HG02763 (cell line): Measurements from ENCODE around the gene C12orf50.
A peak's percentile ranks its signal among the peaks of the same experiment; 100 is the strongest.
"Not testable (repeated sequence)": the region's sequence is repeated elsewhere in the genome, so short reads cannot be mapped to it uniquely, and the experiment has no call there.

Experiments
- ATAC-seq: cut with Tn5 transposase; IDR thresholded peaks from one replicate; pipeline ENCODE4 v1.9.1; 2021; ENCODE audit warnings: mild to moderate bottlenecking, moderate library complexity; ENCODE audit not compliant: unreplicated experiment

The C12orf50 gene, protein sequence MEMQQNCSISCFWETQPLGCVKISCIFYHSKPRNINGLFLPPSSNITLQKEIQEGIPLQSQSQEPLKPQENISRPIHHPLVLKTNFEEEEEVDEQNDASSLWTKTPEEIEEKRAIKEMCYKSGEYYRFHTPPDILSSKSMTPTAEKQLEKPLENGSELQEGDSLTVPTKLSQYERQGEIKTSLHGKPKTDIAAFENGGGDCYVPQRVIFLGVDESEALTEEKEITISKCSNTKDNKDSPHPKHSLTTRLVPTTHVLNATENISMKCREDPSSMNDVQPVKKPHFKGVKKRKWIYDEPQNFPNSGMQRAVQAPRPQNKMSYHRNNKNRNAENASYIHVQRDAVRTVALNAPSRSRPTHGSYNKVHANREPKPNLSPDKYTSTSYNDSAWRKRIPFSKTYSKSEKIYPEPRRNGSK

DNA sequence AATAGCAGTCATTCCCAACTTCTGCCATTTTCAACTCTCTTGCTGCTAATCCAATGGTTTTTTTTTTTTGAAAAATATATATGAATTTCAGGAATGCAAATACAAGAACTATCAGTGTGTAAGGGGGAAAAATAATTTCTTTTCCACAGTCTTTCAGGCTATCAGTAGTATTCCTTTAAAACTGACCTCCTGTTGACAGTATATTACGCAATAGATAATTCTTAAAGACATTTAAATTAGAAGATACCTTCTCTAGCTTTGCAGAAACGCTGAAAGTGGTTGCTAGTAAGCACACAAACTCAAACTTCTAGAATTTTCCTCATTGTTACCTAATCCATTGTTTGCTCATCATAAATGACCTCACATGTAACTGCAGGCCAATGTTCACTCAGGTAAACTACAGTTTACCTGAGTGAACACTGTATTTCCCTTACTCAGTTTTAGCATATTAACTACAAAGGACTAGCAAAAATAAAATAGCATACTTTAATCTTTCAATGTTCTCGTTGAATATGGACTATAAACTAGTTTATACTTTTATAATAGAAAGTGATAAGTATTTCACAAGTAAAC is at the start of gene C12orf50:
Gene C12orf50 (minus strand): TSS at position 309 of the 573 bp plus-strand sequence. CDS start 2,439 bp downstream, outside the sequence.
- ATAC-seq: no peak

DNA sequence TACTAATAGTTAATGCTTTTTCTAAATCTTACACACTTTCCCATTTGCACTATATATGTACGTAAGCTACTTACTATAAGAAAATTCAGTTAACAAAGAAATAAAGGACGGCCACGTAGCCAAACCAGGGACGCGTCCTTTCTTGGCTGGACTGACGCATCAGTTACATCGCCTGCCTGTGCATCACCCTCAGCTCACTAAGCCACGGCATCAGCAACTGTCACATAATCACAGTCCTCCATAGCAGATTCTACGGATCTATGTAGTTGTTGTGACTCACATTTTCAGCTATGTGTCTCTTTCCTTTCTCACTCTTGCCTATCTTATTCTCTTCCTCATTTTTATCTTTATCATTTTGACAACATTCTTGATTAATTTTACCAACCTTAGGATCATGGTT is 38.1 kb upstream of the C12orf50 start:
- no peak for ATAC-seq

DNA sequence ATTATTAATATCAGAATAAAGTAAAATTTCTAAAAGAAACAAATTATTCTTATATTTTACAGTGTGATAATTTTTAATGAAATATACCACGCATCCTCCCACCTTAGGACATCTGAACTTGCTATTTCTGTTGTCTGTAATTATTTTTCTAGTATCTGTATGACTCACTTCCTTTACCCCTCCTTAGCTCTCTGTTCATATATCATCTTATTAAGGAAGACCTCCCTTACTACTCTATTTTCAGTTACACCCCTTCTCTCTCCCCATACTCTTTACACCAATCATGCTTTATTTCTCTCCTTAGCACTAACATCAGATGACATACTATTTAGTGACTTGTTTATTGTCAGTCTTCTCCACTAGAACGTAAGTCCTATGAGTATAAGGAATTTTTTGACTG is 34.2 kb upstream of the C12orf50 start:
- ATAC-seq: peak; percentile 78

DNA sequence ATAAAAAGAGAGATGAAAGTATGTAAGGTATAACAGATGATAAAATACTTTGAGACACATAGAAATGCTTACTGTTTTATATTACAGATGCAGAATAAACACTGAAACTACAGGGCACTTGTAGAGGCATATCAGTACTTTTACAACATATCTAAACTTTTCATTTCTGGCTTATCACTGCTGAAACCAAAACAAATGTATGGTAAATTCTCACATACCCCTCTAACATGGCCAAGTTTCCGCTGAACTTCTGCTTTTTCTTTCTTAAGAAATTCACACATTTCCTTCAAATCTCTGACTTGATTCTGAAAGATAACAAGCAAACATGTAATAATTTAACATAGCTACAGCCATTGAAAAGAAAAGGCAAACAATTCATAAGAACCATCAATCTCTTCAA is 33.3 kb upstream of the C12orf50 start:
- peak; percentile 67 for ATAC-seq

DNA sequence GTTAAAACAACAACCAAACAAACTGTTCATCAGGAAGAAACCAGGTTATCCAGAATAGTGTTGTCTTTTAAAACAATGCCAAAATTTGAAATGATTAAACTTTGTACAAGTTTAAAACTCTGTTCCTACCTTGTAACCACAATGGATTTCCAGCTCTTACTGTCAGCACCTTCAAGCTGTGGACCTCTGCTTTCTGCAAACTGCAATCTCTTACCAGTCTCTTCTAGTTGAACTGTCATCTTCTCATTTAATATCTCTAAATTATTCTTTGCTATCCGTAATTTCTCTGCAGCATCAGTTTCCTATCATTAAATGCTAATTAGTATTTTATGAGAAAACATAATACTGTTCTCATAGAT is 29.5 kb upstream of the C12orf50 start:
- ATAC-seq: no peak

DNA sequence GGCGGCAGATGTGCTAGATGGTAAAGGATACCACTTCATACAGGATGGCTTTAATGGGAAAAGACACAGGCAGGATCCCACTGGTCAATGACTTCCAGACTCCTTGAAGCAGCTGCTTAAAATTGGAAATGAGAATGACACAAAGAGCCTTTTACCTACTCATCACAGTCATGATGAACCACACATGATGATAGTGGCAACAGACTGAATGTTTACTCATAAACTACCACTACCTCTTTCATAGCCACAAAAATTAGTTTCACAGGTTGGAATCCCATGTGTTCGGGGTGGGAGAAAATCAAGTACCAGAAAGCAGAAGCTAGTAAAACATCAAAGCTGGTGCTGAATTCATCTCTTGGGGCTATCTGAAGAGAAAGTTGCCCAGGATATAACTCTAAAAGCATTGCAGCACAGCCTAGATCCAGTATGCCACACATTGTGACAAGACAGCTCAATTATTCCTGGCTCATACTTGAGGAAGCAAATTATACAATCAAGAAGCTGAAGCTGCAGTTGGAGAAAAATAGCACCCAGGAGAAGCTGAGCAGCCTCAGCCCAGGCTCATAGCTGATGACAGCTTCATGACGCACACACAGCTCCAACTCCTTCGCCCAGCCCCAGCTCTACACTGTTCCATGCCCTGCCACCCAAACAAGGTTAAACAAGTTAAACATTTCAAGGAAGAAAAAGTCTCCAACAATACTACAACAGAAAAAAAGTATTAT is 29.0 kb upstream of the C12orf50 start:
- no peak for ATAC-seq

DNA sequence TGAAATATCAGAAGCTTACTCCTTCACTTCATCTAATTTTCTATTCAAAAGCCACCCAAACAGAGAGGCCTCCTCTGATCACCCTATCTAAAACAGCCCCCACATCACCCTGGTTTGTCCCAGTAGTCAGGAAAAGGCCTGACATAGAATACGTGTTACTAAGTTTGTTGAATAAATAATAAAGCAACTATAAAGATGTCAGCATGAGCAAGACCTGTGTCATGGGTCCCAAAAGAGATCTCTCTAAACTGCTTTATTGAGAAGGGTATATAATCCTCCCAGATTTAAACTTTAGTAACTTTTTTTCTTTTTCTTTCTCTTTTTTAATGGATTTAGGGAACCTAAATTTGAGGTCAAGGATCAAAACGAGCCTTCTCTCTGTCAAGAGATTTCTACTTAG is 27.4 kb upstream of the C12orf50 start:
- no peak for ATAC-seq

DNA sequence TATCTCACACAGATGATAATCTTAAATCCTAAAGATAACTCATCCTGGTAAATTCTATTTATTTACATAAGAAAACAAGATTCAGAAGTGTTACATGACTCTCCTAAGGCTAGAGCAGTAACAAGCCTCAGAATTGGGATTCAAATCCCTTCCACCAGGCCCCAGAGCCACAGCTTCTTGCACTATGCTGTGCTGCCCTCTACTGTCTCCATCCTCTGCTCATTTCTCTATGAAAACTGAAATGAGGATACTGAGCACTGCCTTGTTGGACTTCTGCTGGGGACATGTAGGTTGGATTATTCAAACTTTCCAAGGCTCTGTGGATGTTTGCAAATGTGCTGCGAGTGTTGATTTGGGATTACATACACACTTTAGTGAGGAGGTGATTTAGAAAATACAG is 23.5 kb upstream of the C12orf50 start:
- ATAC-seq: no peak

DNA sequence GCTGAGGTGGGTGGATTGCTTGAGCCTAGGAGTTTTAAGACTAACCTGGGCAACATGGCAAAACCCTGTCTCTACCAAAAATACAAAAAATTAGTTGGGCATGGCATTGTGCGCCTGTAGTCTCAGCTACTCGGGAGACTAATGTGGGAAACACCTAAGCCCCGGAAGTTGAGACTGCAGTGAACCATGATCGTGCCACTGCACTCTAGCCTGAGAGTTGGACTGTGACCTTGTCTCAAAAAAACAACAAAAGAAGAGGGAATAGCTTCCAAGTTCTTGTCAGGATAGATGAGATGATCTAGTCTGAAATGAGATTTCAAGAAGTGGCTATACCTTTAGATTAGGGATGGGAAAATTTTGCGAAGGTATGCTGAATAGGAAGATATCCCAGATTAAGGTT is 14.8 kb upstream of the C12orf50 start:
- ATAC-seq: no peak

DNA sequence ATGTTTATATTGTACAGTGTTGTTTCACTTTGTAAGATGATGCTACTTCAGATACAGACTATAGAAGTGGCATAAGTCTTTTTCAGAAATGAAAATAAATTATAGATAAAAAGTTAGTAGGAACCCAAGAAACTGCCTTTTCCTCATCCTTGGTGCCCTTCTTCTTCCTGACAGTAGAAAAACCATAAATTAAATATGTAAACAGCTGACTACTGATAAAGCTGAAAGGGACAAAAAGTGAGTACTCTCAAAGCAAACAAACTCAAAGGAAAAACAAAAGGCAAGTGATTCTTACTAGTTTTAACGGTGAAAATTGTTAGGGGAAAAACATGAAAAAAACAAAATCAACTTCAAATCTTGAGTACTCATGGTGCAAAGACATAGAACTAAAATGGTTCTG is 8.6 kb upstream of the C12orf50 start:
- no peak for ATAC-seq

DNA sequence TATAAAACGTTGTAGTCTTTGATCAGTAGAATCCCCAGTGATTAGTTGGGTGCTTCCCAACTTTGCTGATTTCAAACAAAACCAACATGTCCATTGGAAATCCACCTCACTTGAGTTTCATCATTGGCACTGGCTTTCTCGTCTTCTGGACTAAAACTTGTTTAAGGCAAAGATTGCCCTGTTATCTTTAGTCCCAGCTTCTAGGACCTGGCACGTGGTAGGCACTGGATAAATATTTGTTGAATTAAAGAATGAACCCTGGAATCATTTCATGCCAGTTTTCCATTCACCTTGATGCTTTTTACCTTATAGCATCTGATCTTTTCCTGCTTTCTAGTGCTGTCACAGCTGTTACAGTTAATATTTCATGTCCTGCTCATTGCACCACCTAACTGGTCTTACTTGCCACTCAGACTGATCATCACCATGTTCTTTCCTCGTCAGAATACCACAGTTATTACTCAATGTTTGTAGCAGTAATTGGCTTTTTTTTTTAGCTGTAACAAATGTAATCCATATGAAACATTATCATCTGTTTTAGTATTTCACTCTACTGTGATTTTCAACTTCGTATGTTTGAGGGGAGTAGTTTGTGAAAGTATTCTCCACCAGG is 7.3 kb upstream of the C12orf50 start:
- no peak for ATAC-seq

DNA sequence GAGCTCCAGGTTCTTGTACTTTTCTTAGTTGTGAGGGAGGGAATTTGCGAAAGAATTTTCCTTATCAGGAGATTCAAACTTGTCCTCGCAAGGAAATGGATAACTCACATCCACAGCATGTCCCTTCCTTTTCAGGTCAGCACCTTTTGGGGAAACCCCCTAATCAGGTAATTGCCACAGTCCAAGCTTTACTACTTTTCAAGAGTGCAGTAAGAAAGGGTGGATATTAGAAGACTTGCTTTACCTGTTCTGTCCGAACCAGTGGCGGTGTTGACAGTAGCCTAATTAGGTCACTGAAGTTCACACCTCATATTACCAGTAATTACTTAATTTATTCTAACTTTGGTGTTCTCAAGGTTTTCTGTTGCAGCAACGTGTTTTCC is 6.7 kb upstream of the C12orf50 start:
- peak; percentile 21 for ATAC-seq

DNA sequence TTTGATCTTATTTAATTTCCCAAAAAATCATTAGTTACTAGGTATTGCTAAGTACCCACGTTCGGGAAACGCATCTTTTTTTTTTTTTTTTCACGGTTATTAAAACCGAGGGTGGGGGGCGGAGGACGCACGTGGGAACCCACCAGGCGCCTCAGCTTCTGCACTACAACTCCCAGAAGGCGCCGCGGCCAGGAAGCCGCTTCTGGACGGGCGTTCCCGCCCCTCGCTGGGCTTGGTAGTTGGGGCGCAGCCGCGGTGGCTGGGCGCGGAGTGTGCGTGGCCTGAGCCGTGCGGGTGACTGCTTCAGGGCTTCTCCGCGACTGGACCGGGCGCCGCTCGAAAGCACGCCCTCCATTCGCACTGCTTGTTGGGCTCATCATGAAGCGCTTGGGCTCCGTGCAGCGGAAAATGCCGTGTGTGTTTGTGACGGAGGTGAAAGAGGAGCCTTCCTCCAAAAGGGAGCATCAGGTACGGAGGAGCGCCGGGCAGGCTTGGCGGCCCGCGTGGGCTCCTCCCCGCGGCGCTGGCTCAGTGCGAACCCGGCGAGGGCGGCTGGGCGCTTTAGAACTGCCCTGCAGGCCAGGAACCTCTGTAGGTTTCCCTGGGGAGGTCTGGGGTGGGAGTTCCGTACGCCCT is 6.2 kb upstream of the C12orf50 start:
- ATAC-seq: peak; percentile 100

DNA sequence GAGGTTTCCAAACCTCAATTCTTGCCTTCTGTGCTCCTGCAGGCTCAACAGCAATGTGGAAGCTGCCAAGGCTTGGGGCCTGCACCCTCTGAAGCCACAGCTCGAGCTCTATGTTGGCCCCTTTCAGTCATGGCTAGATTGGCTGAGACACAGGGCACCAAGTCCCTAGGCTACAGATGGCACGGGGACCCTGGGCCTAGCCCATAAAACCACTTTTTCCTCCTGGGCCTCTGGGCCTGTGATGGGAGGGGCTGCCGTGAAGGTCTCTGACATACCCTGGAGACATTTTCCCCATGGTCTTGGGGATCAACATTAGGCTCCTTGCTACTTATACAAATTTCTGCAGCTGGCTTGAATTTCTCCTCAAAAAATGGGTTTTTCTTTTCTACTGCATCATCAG is 2.0 kb upstream of the C12orf50 start:
- ATAC-seq: not testable (repeated sequence)

DNA sequence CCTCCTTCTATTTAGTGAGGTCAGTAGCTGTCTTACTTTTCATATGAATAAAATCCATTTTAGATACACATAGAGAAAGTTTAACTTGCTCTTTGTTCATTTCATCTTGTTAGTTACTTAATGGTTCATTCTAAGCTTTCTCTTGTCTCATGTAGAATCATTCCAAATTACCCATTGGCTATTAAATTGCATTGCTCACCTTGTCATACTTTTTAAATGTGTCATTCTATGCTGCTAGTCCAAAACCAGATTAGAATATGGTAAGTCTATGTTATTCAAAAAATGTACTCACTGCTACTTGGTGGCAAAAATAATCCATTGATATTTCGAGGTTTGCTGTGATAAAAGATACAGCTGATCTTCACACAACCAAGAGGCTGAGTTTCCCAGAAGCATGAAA is 3.0 kb downstream of the C12orf50 start:
- no peak for ATAC-seq

DNA sequence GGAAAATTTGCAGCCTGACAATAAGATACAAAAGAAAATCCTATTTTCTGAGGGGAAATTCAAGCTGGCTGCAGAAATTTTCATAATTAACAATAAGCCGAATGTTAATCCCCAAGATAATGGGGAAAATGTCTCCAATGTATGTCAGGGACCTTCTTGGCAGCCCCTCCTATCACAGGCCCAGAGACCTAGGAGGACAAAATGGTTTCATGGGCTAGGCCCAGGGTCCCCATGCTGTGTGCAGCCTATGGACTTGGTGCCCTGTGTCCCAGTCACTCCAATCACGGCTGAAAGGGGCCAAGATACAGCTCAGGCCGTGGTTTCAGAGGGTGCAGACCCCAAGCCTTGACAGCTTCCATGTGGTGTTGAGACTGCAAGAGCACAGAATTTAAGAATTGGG is 11.2 kb downstream of the C12orf50 start:
- ATAC-seq: no peak

DNA sequence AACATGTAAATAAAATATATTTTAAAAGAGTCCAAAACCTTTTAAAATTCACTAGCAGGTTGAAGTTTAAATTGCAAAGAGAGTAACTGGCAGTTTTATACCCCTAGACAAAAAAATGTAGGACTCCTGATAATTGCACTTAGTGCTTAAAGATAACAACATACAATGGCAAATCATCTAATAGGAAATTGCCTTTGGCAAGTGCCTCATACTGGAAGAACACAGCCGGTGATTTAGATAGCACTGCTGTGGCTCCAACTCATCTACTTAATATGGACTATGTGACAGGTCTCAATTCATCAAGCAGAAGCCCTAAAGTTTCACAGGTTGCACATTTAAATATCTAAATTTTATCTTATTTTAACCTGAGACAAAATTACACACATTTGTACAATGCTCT is 13.4 kb downstream of the C12orf50 start:
- no peak for ATAC-seq

DNA sequence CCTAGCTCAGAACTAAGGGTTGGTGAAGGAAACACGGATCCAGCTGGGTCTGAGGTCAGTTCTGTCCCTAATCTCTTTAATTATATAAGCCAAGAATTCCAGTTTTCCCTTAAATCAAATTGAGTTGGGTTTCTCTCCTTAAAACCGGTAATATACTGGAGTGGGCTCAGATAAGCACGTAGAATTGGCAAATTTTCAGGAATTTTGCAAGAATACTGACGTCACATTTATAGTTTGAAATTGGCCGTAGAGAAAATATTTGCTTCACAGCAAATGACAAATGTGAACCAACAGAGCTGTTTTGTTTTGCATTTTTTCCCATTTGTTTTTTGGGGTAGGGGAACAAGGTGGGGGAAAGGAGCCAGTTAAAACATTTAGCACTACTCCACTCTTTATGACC is 17.4 kb downstream of the C12orf50 start:
- ATAC-seq: no peak

DNA sequence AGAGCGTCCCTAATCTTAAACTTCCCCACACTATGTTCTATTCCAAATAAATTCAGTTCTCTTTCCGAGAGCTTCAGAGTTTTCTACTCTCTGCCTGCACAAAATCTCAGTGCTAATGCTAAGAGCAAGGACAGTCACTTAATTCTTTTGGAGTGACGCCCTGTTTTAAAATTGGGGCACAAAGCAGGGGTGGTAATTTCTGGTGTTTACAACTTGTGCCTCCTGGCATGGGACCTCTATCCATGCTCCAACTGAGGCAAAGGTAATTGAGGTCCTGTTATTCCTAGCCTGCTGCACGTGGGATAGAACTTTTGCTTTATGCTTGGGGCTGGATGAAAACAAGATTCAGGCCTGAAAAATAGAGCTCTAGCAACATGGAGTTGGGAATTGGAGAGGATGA is 22.9 kb downstream of the C12orf50 start:
- ATAC-seq: no peak

DNA sequence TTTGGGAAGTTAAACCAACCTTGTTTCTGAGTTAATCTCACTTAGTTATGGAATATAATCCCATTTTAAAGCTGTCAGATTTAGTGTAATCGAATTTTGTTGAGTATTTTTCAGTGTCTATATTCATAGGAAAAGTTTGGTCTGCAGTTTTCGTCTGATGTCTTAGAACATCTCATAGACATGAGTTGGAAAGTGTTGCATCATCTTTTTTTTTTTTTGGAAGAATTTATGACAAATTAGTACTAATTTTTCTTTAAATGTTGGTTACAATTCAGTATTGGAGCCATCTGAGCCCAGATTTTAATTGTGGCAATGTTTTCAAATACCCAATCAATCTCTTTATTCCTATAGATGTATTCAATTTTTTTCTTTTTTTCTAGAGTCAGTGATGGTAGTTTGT is 27.9 kb downstream of the C12orf50 start:
- no peak for ATAC-seq

DNA sequence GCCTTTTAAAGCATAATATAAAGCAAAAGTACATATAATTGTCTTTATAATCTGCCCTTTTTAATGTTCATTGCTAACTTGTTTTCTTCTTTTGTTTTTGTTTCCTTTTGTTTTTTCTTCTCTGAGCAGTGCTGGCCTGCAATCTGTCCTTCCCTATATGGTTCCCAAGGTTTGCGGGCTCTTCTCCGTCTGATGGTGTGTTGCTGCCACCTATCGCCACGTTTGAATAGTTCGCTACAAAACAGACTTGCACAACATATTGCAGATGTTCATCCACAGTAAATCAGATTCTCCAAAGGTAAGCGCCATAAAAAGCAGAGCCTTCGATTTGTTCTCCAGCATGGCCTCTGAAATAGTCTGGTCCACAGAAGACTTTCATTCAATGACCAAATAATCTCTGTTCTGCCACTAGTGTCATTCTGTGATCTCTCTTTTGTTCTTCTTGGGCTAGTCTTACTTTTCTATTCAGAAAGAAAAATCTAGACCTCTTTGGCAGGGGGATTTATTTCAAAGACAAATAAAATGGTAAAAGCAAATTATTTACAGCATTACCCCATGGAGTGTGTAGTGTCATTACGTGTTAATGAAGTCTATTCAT is 33.5 kb downstream of the C12orf50 start:
- ATAC-seq: peak; percentile 95
